Small intestine (tissue), 4 donors: ENCODE data around the gene NDUFB3. TPM values are rescaled to one million over a fixed set of nuclear protein-coding genes. Genes with fewer than 3 reads are reported as not detected.

ENCODE experiments used
- polyA plus RNA-seq, 4 donors: library from polyadenylated mRNA; stranded (reverse) in 3 of 4; unstranded in 1 of 4; fragments of 200-250 nt in 3 of 4; fragments of 120-200 nt in 1 of 4; gene quantifications; one replicate each; pipeline versions ENCODE4 v1.2.1 to v1.2.3, GENCODE V29; 2013
- donor health status: healthy with polysubstance abuse.
- donor health status: Bipolar disorder and iron deficiency.
- donor health status: healthy.

Gene NDUFB3
- polyA plus RNA-seq, 4 donors = 81.3 to 174 (median 135) TPM

Other genes with a start within 250 kb of the NDUFB3 start
- 100 to 1,000 TPM in 3 of 4 donors, 10 to 100 TPM in 1; 76.0 to 281 (median 187) TPM for gene CLK1, start 207.3 kb upstream of the NDUFB3 start, polyA plus RNA-seq
- gene PPIL3, start 182.9 kb upstream of the NDUFB3 start, polyA plus RNA-seq = 10 to 100 TPM; 14.1 to 62.8 (median 16.2) TPM
- gene NIF3L1, start 182.6 kb upstream of the NDUFB3 start, polyA plus RNA-seq = 10 to 100 TPM; 17.6 to 33.2 (median 28.2) TPM
- 10 to 100 TPM in 3 of 4 donors, 1 to 10 TPM in 1; 8.9 to 25.9 (median 11.4) TPM for gene ORC2, start 108.3 kb upstream of the NDUFB3 start, polyA plus RNA-seq
- 10 to 100 TPM in 1 of 4 donors, 1 to 10 TPM in 3; 3.8 to 10.4 (median 6.9) TPM for gene HYCC2, start 330 bp upstream of the NDUFB3 start, polyA plus RNA-seq
- gene CFLAR, start 44.2 kb downstream of the NDUFB3 start, polyA plus RNA-seq = 10 to 100 TPM; 26.4 to 68.6 (median 47.1) TPM
- gene CASP10, start 111.1 kb downstream of the NDUFB3 start, polyA plus RNA-seq = 10 to 100 TPM; 11.6 to 21.7 (median 16.4) TPM
- gene CASP8, start 188.5 kb downstream of the NDUFB3 start, polyA plus RNA-seq = 10 to 100 TPM; 14.1 to 43.7 (median 20.3) TPM